Measurements from ENCODE around the gene FDX2.

DNA sequence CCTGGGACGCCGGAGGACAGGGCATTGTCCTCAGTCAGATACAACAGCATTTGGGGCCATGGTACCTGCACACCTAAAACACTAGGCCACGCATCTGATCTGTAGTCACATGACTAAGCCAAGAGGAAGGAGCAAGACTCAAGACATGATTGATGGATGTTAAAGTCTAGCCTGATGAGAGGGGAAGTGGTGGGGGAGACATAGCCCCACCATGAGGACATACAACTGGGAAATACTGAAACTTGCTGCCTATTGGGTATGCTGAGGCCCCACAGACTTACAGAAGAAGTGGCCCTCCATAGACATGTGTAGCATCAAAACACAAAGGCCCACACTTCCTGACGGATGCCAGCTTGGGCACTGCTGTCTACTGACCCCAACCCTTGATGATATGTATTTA, 30.4 kb downstream of the FDX2 start:
- TF ChIP-seq, protein P1, sequence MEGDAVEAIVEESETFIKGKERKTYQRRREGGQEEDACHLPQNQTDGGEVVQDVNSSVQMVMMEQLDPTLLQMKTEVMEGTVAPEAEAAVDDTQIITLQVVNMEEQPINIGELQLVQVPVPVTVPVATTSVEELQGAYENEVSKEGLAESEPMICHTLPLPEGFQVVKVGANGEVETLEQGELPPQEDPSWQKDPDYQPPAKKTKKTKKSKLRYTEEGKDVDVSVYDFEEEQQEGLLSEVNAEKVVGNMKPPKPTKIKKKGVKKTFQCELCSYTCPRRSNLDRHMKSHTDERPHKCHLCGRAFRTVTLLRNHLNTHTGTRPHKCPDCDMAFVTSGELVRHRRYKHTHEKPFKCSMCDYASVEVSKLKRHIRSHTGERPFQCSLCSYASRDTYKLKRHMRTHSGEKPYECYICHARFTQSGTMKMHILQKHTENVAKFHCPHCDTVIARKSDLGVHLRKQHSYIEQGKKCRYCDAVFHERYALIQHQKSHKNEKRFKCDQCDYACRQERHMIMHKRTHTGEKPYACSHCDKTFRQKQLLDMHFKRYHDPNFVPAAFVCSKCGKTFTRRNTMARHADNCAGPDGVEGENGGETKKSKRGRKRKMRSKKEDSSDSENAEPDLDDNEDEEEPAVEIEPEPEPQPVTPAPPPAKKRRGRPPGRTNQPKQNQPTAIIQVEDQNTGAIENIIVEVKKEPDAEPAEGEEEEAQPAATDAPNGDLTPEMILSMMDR (conservative IDR thresholded peaks at IDR 0.05; ENCODE audit: low read depth, low read length): no peak
- TF ChIP-seq EZH2 (IDR thresholded peaks at IDR 0.05; ENCODE audit: low read length, unreplicated experiment): no peak
